K562 (cell line): ENCODE results near the gene NPHS2.

Experiments
- ATF4 ChIP-seq: fragments of 450-650 bp; formaldehyde crosslinking; IDR thresholded peaks from 2 replicates; pipeline ENCODE4 v1.4.0; 2022; ENCODE audit warnings: mild to moderate bottlenecking, moderate library complexity
- CTCF ChIP-seq, 3 experiments: IDR thresholded peaks in 2 of 3; conservative IDR thresholded peaks in 1 of 3; 2 replicates each; pipeline ENCODE4 v1.5.1; 2011 to 2012; ENCODE audit warnings: low read length in 3 of 3, mild to moderate bottlenecking in 3 of 3, control low read depth in 2 of 3, improper control_type of control experiment in 1 of 3, inconsistent platforms in 1 of 3, low read depth in 1 of 3, mixed read lengths in 1 of 3, moderate library complexity in 1 of 3; ENCODE audit not compliant: insufficient read depth in 2 of 3
- MTA3 ChIP-seq: fragments of 450-650 bp; formaldehyde crosslinking; IDR thresholded peaks from 2 replicates; pipeline ENCODE4 v1.6.1; 2017; ENCODE audit warnings: mild to moderate bottlenecking, borderline replicate concordance

- TF ChIP-seq CTCF (IDR thresholded peaks at IDR 0.05 in 2 of 3, conservative IDR thresholded peaks at IDR 0.05 in 1 of 3; ENCODE audit: insufficient read depth in 2 of 3, low read depth in 1 of 3, low read length in 3 of 3) (no peak), MTA3 (no peak), ATF4 (CRISPR knock-in tag) (no peak)
These were observed 58.6 kb downstream of the NPHS2 start for GRCh38 chr1:179516976-179517705.
